ENCODE results near the gene SELENOW. TPM values are rescaled to one million over a fixed set of nuclear protein-coding genes. Genes with fewer than 3 reads are reported as not detected.

SELENOW gene
- total and polyA plus RNA-seq, 2 of the 8 experiments (the other 6 are each of a cell fraction or from before 2014, with no cell fraction given), result 371 to 588 TPM

- TF ChIP-seq HDAC6 (IDR thresholded peaks at IDR 0.05; ENCODE audit: low read depth, low read length), result no peak
- no peak for TF ChIP-seq KDM1A (IDR thresholded peaks at IDR 0.05; ENCODE audit: borderline replicate concordance, low read length)
- no peak for TF ChIP-seq CTBP2 (IDR thresholded peaks at IDR 0.05; ENCODE audit: borderline replicate concordance, insufficient read depth, insufficient read length, low read length)
- no peak for TF ChIP-seq MAFK (IDR thresholded peaks at IDR 0.05; ENCODE audit: low read depth, low read length)
- no peak for TF ChIP-seq ATF2 (IDR thresholded peaks at IDR 0.05; ENCODE audit: low read length)
- peak in 1 of 2 experiments; percentile 99; a peak in 2 of 3 replicates for TF ChIP-seq EP300 (IDR thresholded peaks at IDR 0.05; ENCODE audit: borderline replicate concordance in 1 of 2, low read depth in 2 of 2, low read length in 2 of 2)
- TF ChIP-seq SIN3A (conservative IDR thresholded peaks at IDR 0.05 in 1 of 2, IDR thresholded peaks at IDR 0.05 in 1 of 2; ENCODE audit: low read depth in 1 of 2, low read length in 2 of 2), result no peak
- no peak for TF ChIP-seq CBX8 (IDR thresholded peaks at IDR 0.05; ENCODE audit: borderline replicate concordance, low read depth, low read length)
- TF ChIP-seq EZH2 (IDR thresholded peaks at IDR 0.05; ENCODE audit: low read depth, low read length, severe bottlenecking), result no peak
- TF ChIP-seq TBP (IDR thresholded peaks at IDR 0.05; ENCODE audit: low read depth, low read length), result peak; percentile 91
- peak; percentile 96 for TF ChIP-seq EGR1 (IDR thresholded peaks at IDR 0.05; ENCODE audit: borderline replicate concordance, low read depth, low read length)
- peak; percentile 93 for TF ChIP-seq CHD1 (IDR thresholded peaks at IDR 0.05; ENCODE audit: low read depth, low read length)
- TF ChIP-seq ASH2L (IDR thresholded peaks at IDR 0.05; ENCODE audit: low read length), result peak; percentile 42
- TF ChIP-seq SIX5 (IDR thresholded peaks at IDR 0.05; ENCODE audit: low read depth, low read length), result no peak
- peak; percentile 85 for TF ChIP-seq PHF8 (conservative IDR thresholded peaks at IDR 0.05; ENCODE audit: low read depth, low read length)
- TF ChIP-seq MAX (IDR thresholded peaks at IDR 0.05), result peak; percentile 24; the same call in 1 of the 2 replicates
- no peak for TF ChIP-seq SAP30 (IDR thresholded peaks at IDR 0.05; ENCODE audit: insufficient read depth, insufficient replicate concordance, low read length)
- no peak for TF ChIP-seq NANOG (IDR thresholded peaks at IDR 0.05; ENCODE audit: insufficient read depth, low read depth, low read length, poor library complexity, severe bottlenecking)
- TF ChIP-seq RNF2 (IDR thresholded peaks at IDR 0.05; ENCODE audit: borderline replicate concordance, low read depth, low read length, missing control alignments, poor library complexity, severe bottlenecking), result no peak
- no peak for TF ChIP-seq BCL11A (IDR thresholded peaks at IDR 0.05; ENCODE audit: low read depth in 2 of 2, low read length in 2 of 2)
Measured at GRCh38 chr19:47778049-47778953, at the start of gene SELENOW (continued).

Data from H1 (cell line).